HCT116 (cell line): ENCODE results near the gene DOCK4.

Source experiments
- ELF1 ChIP-seq: IDR thresholded peaks from 2 replicates; pipeline ENCODE4 v1.6.1; 2012; ENCODE audit warnings: low read depth, borderline replicate concordance
- JUND ChIP-seq: IDR thresholded peaks from 2 replicates; pipeline ENCODE4 v1.6.1; 2012
- POLR2A ChIP-seq: IDR thresholded peaks from 2 replicates; pipeline ENCODE4 v1.7.0; 2011; ENCODE audit warnings: borderline replicate concordance; ENCODE audit not compliant: insufficient read depth, insufficient read length; ENCODE audit errors: extremely low read depth
- RAD21 ChIP-seq: IDR thresholded peaks from 2 replicates; pipeline ENCODE4 v1.6.1; 2012; ENCODE audit warnings: low read depth, mild to moderate bottlenecking
- ZBTB33 ChIP-seq: IDR thresholded peaks from 2 replicates; pipeline ENCODE4 v1.6.1; 2011; ENCODE audit warnings: mild to moderate bottlenecking, low read length, moderate library complexity; ENCODE audit not compliant: insufficient replicate concordance; ENCODE audit errors: extremely low read depth
- ZNF274 ChIP-seq: fragments of 200-500 bp; sonication (Bioruptor generic); IDR thresholded peaks from 2 replicates; pipeline ENCODE4 v1.6.1; 2014; ENCODE audit warnings: mild to moderate bottlenecking, low read depth, low read length, inconsistent platforms
- TF ChIP-seq, protein P1 (sequence below), 3 experiments: fragments of 200-600 bp in 1 of 3; sonication (generic) in 1 of 3; IDR thresholded peaks in 2 of 3; conservative IDR thresholded peaks in 1 of 3; 2 replicates each; pipeline ENCODE4 v1.5.1; 2012 to 2017; ENCODE audit warnings: low read depth in 2 of 3, low read length in 2 of 3, antibody characterized with exemption in 1 of 3, borderline replicate concordance in 1 of 3, control low read depth in 1 of 3, mild to moderate bottlenecking in 1 of 3, mixed read lengths in 1 of 3, mixed run types in 1 of 3, moderate library complexity in 1 of 3; ENCODE audit not compliant: insufficient read depth in 1 of 3

DNA sequence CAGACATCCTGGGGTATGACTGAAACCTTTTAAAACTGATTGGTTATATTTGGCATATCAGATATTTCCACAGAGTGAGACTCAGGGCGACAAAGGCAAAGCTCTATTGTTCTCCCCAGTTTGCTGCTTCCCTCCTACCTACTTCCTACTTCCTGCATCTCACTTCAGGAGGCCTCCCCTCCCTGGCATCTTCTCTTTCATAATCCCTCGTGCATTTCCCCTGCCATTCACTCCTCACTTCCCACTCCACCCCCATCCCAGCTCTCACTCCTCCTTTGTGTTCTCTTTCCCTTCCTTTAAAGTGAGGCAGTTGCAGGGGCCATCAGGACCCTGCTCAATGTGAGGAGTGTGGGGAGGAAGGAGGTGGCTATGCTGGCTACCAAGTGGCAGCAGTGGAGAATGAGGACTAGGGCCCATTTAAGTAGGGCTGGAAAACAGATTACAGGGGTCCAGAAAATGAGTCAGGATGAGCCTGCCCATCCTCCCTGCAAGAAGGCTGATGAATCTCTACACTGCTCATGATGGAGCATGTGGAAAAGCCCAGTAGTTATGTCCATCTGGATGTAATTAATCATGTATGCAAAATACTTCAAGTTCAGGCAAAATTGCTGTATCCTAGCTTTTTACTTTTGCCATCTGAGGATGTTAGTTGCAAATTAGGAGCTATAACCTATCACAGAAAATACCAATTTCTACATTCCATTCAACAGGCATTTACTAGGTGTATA lies 332.1 kb downstream of the DOCK4 start:
- TF ChIP-seq, protein P1, sequence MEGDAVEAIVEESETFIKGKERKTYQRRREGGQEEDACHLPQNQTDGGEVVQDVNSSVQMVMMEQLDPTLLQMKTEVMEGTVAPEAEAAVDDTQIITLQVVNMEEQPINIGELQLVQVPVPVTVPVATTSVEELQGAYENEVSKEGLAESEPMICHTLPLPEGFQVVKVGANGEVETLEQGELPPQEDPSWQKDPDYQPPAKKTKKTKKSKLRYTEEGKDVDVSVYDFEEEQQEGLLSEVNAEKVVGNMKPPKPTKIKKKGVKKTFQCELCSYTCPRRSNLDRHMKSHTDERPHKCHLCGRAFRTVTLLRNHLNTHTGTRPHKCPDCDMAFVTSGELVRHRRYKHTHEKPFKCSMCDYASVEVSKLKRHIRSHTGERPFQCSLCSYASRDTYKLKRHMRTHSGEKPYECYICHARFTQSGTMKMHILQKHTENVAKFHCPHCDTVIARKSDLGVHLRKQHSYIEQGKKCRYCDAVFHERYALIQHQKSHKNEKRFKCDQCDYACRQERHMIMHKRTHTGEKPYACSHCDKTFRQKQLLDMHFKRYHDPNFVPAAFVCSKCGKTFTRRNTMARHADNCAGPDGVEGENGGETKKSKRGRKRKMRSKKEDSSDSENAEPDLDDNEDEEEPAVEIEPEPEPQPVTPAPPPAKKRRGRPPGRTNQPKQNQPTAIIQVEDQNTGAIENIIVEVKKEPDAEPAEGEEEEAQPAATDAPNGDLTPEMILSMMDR (IDR thresholded peaks at IDR 0.05 in 2 of 3, conservative IDR thresholded peaks at IDR 0.05 in 1 of 3; ENCODE audit: borderline replicate concordance in 1 of 3, insufficient read depth in 1 of 3, low read depth in 2 of 3, low read length in 2 of 3), result no peak
- TF ChIP-seq RAD21, result no peak
- no peak for TF ChIP-seq JUND
- no peak for TF ChIP-seq POLR2A
- no peak for TF ChIP-seq ZNF274
- TF ChIP-seq ELF1, result no peak
- no peak for TF ChIP-seq ZBTB33
